Activated B cell treated with CpG ODN at 0.5 μM for 24 hours (primary cell): Measurements from ENCODE around the gene SLC25A52. TPM values are rescaled to one million over a fixed set of nuclear protein-coding genes. Genes with fewer than 3 reads are reported as not detected.

Experiments
- ATAC-seq: fragments of 200-7000 bp; cut with Tn5 transposase; one replicate; pipeline ENCODE4 v1.10.0; 2021; ENCODE audit warnings: low read depth, mild to moderate bottlenecking, moderate library complexity
- CTCF ChIA-PET: fragments of 350-600 bp; sonication (Branson Sonifier 250); formaldehyde crosslinking; loops from one replicate; lab custom pipeline; 2021; ENCODE audit warnings: antibody characterized with exemption; lab: Charles Lee
- POLR2A ChIA-PET: fragments of 350-600 bp; sonication (Branson Sonifier 250); formaldehyde crosslinking; loops from one replicate; lab custom pipeline; 2021; ENCODE audit warnings: antibody characterized with exemption; lab: Charles Lee
- DNase-seq: peaks from one replicate; pipeline ENCODE4 v3.0.0; 2022
- H3K27ac Mint-ChIP-seq: one replicate; pipeline ENCODE4 v1.8.0; 2020; ENCODE audit warnings: mixed read lengths
- H3K27me3 Mint-ChIP-seq: one replicate; pipeline ENCODE4 v1.8.0; 2021; ENCODE audit warnings: mixed read lengths
- H3K36me3 Mint-ChIP-seq: one replicate; pipeline ENCODE4 v1.8.0; 2021; ENCODE audit warnings: low read depth, mixed read lengths
- H3K4me1 Mint-ChIP-seq: one replicate; pipeline ENCODE4 v1.8.0; 2021; ENCODE audit warnings: mixed read lengths
- H3K4me3 Mint-ChIP-seq: one replicate; pipeline ENCODE4 v1.8.0; 2020; ENCODE audit warnings: mild to moderate bottlenecking, mixed read lengths
- H3K9me3 Mint-ChIP-seq: one replicate; pipeline ENCODE4 v1.8.0; 2020; ENCODE audit warnings: mixed read lengths
- CTCF ChIP-seq: fragments of 200-600 bp; IDR thresholded peaks from one replicate; pipeline ENCODE4 v1.8.0; 2022; ENCODE audit warnings: antibody characterized with exemption, mild to moderate bottlenecking
- intact Hi-C: fragments of 100-400 bp; cut with micrococcal nuclease; formaldehyde crosslinking; loops from one replicate; pipeline ENCODE4 v1.15.1; 2024
- total RNA-seq: library from RNA; stranded (reverse); gene quantifications from 2 replicates; pipeline ENCODE4 v1.2.3, GENCODE V29; 2022

SLC25A52 gene
- total RNA-seq, 1 donor from 2014 or later, result not detected

DNA sequence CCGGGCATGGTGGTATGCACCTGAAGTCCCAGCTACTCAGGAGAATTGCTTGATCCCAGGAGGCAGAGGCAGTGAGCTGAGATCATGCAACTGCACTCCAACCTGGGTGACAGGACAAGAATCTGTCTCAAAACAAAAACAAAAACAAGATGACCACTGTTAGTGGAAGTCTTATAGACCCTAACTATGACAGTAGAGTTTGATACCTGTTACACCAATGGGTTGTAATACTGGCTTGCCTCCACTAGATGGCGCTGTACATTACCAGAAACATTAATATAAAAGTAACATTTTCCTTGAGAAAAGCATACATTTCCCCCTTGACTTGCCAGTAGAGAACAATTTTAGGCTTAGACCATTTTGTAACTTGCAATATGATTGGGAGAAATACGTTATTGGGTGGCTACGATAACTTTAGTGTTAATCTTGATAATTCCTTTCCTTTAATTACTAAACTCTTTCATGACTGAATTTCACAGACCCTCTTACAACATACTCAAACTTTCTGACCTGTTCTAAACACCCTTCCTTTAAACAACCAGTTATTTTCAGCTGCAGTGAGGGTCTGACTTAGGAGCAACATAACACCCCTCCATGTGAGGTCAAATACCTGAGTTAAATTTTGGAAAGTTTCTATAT, 19.5 kb downstream of the SLC25A52 start:
- TF ChIP-seq CTCF, result peak; percentile 94
- no peaks in the 10 kb centered on the region for H3K36me3 Mint-ChIP-seq
- ATAC-seq, result peak; percentile 31

DNA sequence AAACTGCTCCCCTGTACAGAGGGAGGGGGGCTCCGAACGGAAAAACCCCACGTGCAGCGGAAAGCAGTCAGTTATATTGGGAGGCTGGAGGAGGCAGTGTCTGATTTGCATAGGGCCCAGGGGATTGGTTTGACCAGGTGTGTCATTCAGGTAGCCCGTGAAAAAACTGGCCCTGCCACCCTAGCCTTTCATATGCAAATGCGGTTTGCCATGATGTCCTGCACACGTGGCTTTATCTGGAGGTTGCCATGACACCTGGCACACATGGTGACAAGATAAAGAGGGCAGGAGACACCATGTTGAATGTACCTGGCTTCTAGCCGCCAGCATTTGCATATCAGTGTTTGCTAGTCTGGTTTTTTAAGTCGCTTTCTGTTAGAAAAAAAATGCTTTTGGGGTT, 20.5 kb downstream of the SLC25A52 start:
- no peak overlapping the region for H3K27ac Mint-ChIP-seq
- CTCF ChIA-PET, result no interaction called here

More for the DNA sequence above, 19.5 kb downstream of the SLC25A52 start:
- Mint-ChIP-seq H3K4me1 (peaks cover 2% of the 10 kb centered on the region), H3K4me3 (no peak overlapping the region), H3K27me3 (no peaks in the 10 kb centered on the region), H3K9me3 (peaks cover 7% of the 10 kb centered on the region), H3K27ac (no peak overlapping the region)
- CTCF ChIA-PET, result interaction anchor here (1.0 kb wide), 1 partner anchor 10 kb away, joined by 4 read pairs; no protein-coding TSS in a partner anchor
- intact Hi-C loops, result loop anchor here (1.0 to 5.0 kb wide), 5 partner anchors 78 to 371 kb away; no protein-coding TSS in a partner anchor
- DNase-seq, result no peak
- POLR2A ChIA-PET, result no interaction called here

DNA sequence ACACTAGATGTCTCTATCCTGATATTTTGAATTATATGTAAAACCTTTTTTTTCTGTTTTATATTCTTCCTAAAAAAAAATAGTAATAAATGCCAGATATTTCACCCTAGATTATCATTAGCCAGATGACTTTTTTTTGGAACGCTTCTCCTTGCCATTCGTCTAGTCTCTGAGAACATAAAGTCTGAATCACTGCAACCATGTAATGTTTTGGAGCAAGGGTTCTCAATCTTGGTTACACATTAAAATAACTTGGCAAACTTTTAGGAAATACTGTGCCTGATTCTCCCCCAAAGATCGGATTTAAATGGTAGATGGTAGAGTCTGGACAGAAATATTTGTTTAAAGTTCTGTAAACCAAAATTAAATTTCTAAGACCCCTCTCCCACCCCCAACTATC, 21.0 kb downstream of the SLC25A52 start:
- Mint-ChIP-seq H3K36me3 (no peaks in the 10 kb centered on the region), H3K27ac (no peak overlapping the region), H3K4me1 (peaks cover 2% of the 10 kb centered on the region), H3K4me3 (no peak overlapping the region), H3K9me3 (peaks cover 7% of the 10 kb centered on the region), H3K27me3 (no peaks in the 10 kb centered on the region)
- DNase-seq (no peak), ATAC-seq (no peak)
- ChIA-PET POLR2A (no interaction called here), CTCF (interaction anchor here (1.5 kb wide), 1 partner anchor 16 kb away, joined by 3 read pairs; no protein-coding TSS in a partner anchor)
- no peak for TF ChIP-seq CTCF
- intact Hi-C loops, result loop anchor here (2.0 to 5.0 kb wide), 2 partner anchors 333 to 373 kb away; no protein-coding TSS in a partner anchor

More for the DNA sequence above, 20.5 kb downstream of the SLC25A52 start:
- Mint-ChIP-seq H3K4me1 (peaks cover 2% of the 10 kb centered on the region), H3K4me3 (no peak overlapping the region), H3K9me3 (peaks cover 7% of the 10 kb centered on the region), H3K27me3 (no peaks in the 10 kb centered on the region), H3K36me3 (no peaks in the 10 kb centered on the region)
- intact Hi-C loops, result loop anchor here (2.0 to 5.0 kb wide), 2 partner anchors 333 to 372 kb away; no protein-coding TSS in a partner anchor
- ATAC-seq (no peak), DNase-seq (no peak)
- POLR2A ChIA-PET, result no interaction called here
- TF ChIP-seq CTCF, result no peak

- intact Hi-C loops, result no loop called here
- ATAC-seq, result no peak
- no peak for DNase-seq
- H3K9me3 Mint-ChIP-seq, result peaks cover 7% of the 10 kb centered on the region
- H3K27me3 Mint-ChIP-seq, result no peaks in the 10 kb centered on the region
- H3K27ac Mint-ChIP-seq, result no peak overlapping the region
- ChIA-PET POLR2A (no interaction called here), CTCF (interaction anchor here (0.5 to 1.5 kb wide), 4 partner anchors 13 to 153 kb away, joined by 3 to 4 read pairs (median 3); no protein-coding TSS in a partner anchor)
- no peak overlapping the region for H3K4me3 Mint-ChIP-seq
- no peak for TF ChIP-seq CTCF
- peaks cover 2% of the 10 kb centered on the region for H3K4me1 Mint-ChIP-seq
- no peaks in the 10 kb centered on the region for H3K36me3 Mint-ChIP-seq
Measured at GRCh38 chr18:31738460-31739407, 21.9 kb downstream of the SLC25A52 start.

DNA sequence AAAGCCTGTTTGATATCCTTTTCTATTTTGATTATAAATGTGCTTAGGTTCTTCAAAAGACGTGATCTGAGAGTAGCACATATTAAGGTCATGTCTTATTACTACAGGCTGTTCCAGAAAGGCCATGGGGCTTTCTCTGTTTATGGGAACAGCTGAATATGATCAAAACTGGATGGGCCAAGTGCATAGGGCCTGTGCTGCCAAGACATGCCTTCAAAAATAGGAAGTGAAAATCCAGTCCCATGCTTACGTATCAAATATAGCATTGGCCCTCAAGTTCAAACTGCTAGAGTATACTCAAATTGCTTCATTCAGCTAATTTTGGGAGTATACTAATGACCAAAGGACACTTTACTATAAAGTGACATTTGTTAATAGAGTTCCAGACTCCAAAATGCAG, 24.1 kb downstream of the SLC25A52 start:
- no peak overlapping the region for H3K4me3 Mint-ChIP-seq
- H3K9me3 Mint-ChIP-seq, result peaks cover 7% of the 10 kb centered on the region
- peaks cover 2% of the 10 kb centered on the region for H3K4me1 Mint-ChIP-seq
- ATAC-seq (no peak), DNase-seq (no peak)
- no peaks in the 10 kb centered on the region for H3K36me3 Mint-ChIP-seq
- no peaks in the 10 kb centered on the region for H3K27me3 Mint-ChIP-seq
- no peak overlapping the region for H3K27ac Mint-ChIP-seq
- ChIA-PET CTCF (interaction anchor here (1.2 to 1.5 kb wide), 2 partner anchors 9 to 14 kb away, joined by 3 to 4 read pairs; no protein-coding TSS in a partner anchor), POLR2A (no interaction called here)
- TF ChIP-seq CTCF, result no peak
- intact Hi-C loops, result no loop called here
